SK-N-SH (cell line): Measurements from ENCODE around the gene TRMT44. TPM values are rescaled to one million over a fixed set of nuclear protein-coding genes. Genes with fewer than 3 reads are reported as not detected.

Experiments
- CTCF ChIA-PET: fragments of 300-600, 350-600 bp; formaldehyde crosslinking; extraction: SDS; loops from one replicate; lab custom pipeline; 2021; lab: Yijun Ruan, JAX
- POLR2A ChIA-PET: fragments of 350-600 bp; sonication (Branson Sonifier 250); formaldehyde crosslinking; extraction: SDS; loops from one replicate; lab custom pipeline; 2020; ENCODE audit warnings: antibody characterized with exemption, inconsistent platforms; lab: Yijun Ruan, JAX
- DNase-seq: peaks from one replicate; pipeline ENCODE4 v3.0.0; 2012
- H2AFZ ChIP-seq: fragments of 200-600 bp; sonication (generic); 2 replicates; pipeline ENCODE4 v1.8.1; 2016; ENCODE audit warnings: antibody characterized with exemption, mild to moderate bottlenecking, low read depth
- H3F3A ChIP-seq: fragments of 200-600 bp; sonication (generic); replicated peaks from 2 replicates; pipeline ENCODE3; 2016; ENCODE audit warnings: antibody characterized with exemption, mild to moderate bottlenecking; ENCODE audit not compliant: insufficient read depth
- H3K27ac ChIP-seq, 2 experiments: fragments of 200-500 bp in 1 of 2; fragments of 200-600 bp in 1 of 2; sonication (Bioruptor generic) in 1 of 2; sonication (generic), shearing (Covaris generic) in 1 of 2; 2 replicates each; pipeline versions ENCODE4 v1.5.1 to v1.6.1; 2014 to 2016; ENCODE audit warnings: low read depth in 2 of 2, inconsistent platforms in 1 of 2, low read length in 1 of 2, mild to moderate bottlenecking in 1 of 2, mixed read lengths in 1 of 2
- H3K27me3 ChIP-seq: fragments of 200-600 bp; sonication (generic), shearing (Covaris generic); 2 replicates; pipeline ENCODE4 v1.6.1; 2016; ENCODE audit warnings: mixed run types; ENCODE audit not compliant: insufficient read depth
- H3K36me3 ChIP-seq, 2 experiments: fragments of 200-500 bp in 1 of 2; fragments of 200-600 bp in 1 of 2; sonication (Bioruptor generic) in 1 of 2; sonication (generic) in 1 of 2; replicated peaks in 1 of 2; 2 replicates each; pipeline versions ENCODE3 to v1.5.1; 2014 to 2016; ENCODE audit warnings: low read length in 1 of 2, mild to moderate bottlenecking in 1 of 2; ENCODE audit not compliant: insufficient read depth in 2 of 2, control insufficient read depth in 1 of 2
- H3K4me1 ChIP-seq, 2 experiments: fragments of 200-500 bp in 1 of 2; fragments of 200-600 bp in 1 of 2; sonication (Bioruptor generic) in 1 of 2; sonication (generic), shearing (Covaris generic) in 1 of 2; 2 replicates each; pipeline versions ENCODE4 v1.5.1 to v1.6.1; 2014 to 2016; ENCODE audit warnings: low read depth in 1 of 2, low read length in 1 of 2, mixed run types in 1 of 2; ENCODE audit not compliant: insufficient read depth in 2 of 2, control insufficient read depth in 1 of 2
- H3K4me2 ChIP-seq: fragments of 200-600 bp; sonication (generic), shearing (Covaris generic); 2 replicates; pipeline ENCODE4 v1.6.1; 2017; ENCODE audit warnings: mixed run types
- H3K4me3 ChIP-seq, 2 experiments: fragments of 200-500 bp in 1 of 2; fragments of 200-600 bp in 1 of 2; sonication (Bioruptor generic) in 1 of 2; sonication (generic), shearing (Covaris generic) in 1 of 2; 2 replicates each; pipeline versions ENCODE4 v1.5.1 to v1.8.1; 2014 to 2016; ENCODE audit warnings: low read depth in 2 of 2, inconsistent platforms in 1 of 2, low read length in 1 of 2, mild to moderate bottlenecking in 1 of 2, mixed read lengths in 1 of 2, moderate library complexity in 1 of 2
- H3K79me2 ChIP-seq: fragments of 200-600 bp; sonication (generic); 2 replicates; pipeline ENCODE4 v1.8.1; 2017; ENCODE audit warnings: mild to moderate bottlenecking; ENCODE audit not compliant: insufficient read depth
- H3K9ac ChIP-seq: fragments of 200-600 bp; sonication (generic); 2 replicates; pipeline ENCODE4 v1.6.1; 2017; ENCODE audit warnings: mixed run types
- H3K9me2 ChIP-seq: fragments of 200-600 bp; sonication (generic); 2 replicates; pipeline ENCODE4 v1.6.1; 2017; ENCODE audit warnings: mixed run types
- H3K9me3 ChIP-seq: fragments of 200-600 bp; sonication (generic); 2 replicates; pipeline ENCODE4 v1.6.1; 2017; ENCODE audit warnings: mixed run types, mild to moderate bottlenecking, moderate library complexity
- H4K20me1 ChIP-seq: fragments of 200-600 bp; sonication (generic); 2 replicates; pipeline ENCODE4 v1.6.1; 2017; ENCODE audit warnings: mild to moderate bottlenecking, mixed run types; ENCODE audit not compliant: insufficient read depth
- CHD2 ChIP-seq: fragments of 150-350 bp; IDR thresholded peaks from 2 replicates; pipeline ENCODE4 v1.6.1; 2018; ENCODE audit warnings: low read length; ENCODE audit not compliant: partially characterized antibody
- CTCF ChIP-seq: fragments of 200-600 bp; sonication (generic); IDR thresholded peaks from 2 replicates; pipeline ENCODE4 v1.6.1; 2017; ENCODE audit warnings: antibody characterized with exemption, mild to moderate bottlenecking, moderate library complexity
- FOXJ3 ChIP-seq: sonication (generic); formaldehyde crosslinking; IDR thresholded peaks from 2 replicates; pipeline ENCODE4 v1.5.1; 2020; ENCODE audit warnings: mild to moderate bottlenecking, missing genetic modification reagents
- FOXM1 ChIP-seq: IDR thresholded peaks from 2 replicates; pipeline ENCODE4 v1.4.0; 2012; ENCODE audit warnings: low read depth, mild to moderate bottlenecking
- JUND ChIP-seq: IDR thresholded peaks from 2 replicates; pipeline ENCODE4 v1.4.0; 2012
- MAX ChIP-seq: IDR thresholded peaks from 2 replicates; pipeline ENCODE4 v1.4.0; 2012; ENCODE audit warnings: low read depth
- MXI1 ChIP-seq: IDR thresholded peaks from 2 replicates; pipeline ENCODE4 v1.6.1; 2012; ENCODE audit warnings: mild to moderate bottlenecking, low read depth, low read length, improper control_type of control experiment
- POLR2AphosphoS5 ChIP-seq: IDR thresholded peaks from 2 replicates; pipeline ENCODE4 v1.6.1; 2012; ENCODE audit warnings: low read depth, low read length
- RAD21 ChIP-seq: IDR thresholded peaks from 2 replicates; pipeline ENCODE4 v1.6.1; 2012; ENCODE audit warnings: mild to moderate bottlenecking, low read length
- RCOR1 ChIP-seq: fragments of 150-350 bp; IDR thresholded peaks from 2 replicates; pipeline ENCODE4 v1.6.1; 2017; ENCODE audit warnings: antibody characterized with exemption, low read length
- REST ChIP-seq: IDR thresholded peaks from 2 replicates; pipeline ENCODE4 v1.6.1; 2012; ENCODE audit warnings: mild to moderate bottlenecking, low read depth, low read length, moderate library complexity
- SIN3A ChIP-seq: IDR thresholded peaks from 2 replicates; pipeline ENCODE4 v1.6.1; 2012; ENCODE audit warnings: low read depth, mild to moderate bottlenecking, low read length, moderate library complexity, borderline replicate concordance
- TCF12 ChIP-seq: IDR thresholded peaks from 2 replicates; pipeline ENCODE4 v1.4.0; 2012
- WGBS: methylation state at CpG from one replicate; pipeline ENCODE4 v1.1.6; 2017; ENCODE audit warnings: low lambda C conversion rate; 5-methylcytosine and 5-hydroxymethylcytosine counted together
- polyA plus RNA-seq, 3 experiments: library from polyadenylated mRNA; depleted of rRNA; stranded (reverse); fragments of >200 nt; gene quantifications; 2 replicates each; pipeline ENCODE4 v1.2.3, GENCODE V29; 2012

TRMT44 gene
- polyA plus RNA-seq, 1 of the 3 experiments (the other 2 are of a cell fraction): 6.0 TPM

- Histone ChIP-seq H3K27ac (no peak overlapping the region), H2AFZ (no peak overlapping the region), H3K27me3 (no peaks in the 10 kb centered on the region), H3K4me2 (peak overlapping the region; percentile 96), H3K9me3 (no peaks in the 10 kb centered on the region), H3K4me1 (peaks cover 4 to 21% of the 10 kb centered on the region in 2 experiments; a peak in 3 of 4 replicates), H3K9ac (peak overlapping the region; percentile 85), H3K9me2 (no peaks in the 10 kb centered on the region), H3K36me3 (peaks cover 0 to 3% of the 10 kb centered on the region in 2 experiments), H3K79me2 (peaks cover 86% of the 10 kb centered on the region), H3F3A (peaks cover 3% of the 10 kb centered on the region), H3K4me3 (peak overlapping the region; percentile 84 to 99), H4K20me1 (peaks cover 10% of the 10 kb centered on the region; the same call in 1 of the 2 replicates)
- no peak for DNase-seq
- POLR2A ChIA-PET: interaction anchor here (2.0 kb wide), 1 partner anchor 13 kb away, joined by 12 read pairs; no protein-coding TSS in a partner anchor
- WGBS: 18% methylated on average over 17 of the region's 17 CpGs
- CTCF ChIA-PET: interaction anchor here (1.6 to 1.7 kb wide), 2 partner anchors 12 kb away, joined by 3 to 6 read pairs; no protein-coding TSS in a partner anchor
- TF ChIP-seq RAD21: no peak
- TF ChIP-seq CTCF: no peak
- no peak for TF ChIP-seq JUND
- no peak for TF ChIP-seq SIN3A
- no peak for TF ChIP-seq MXI1
- TF ChIP-seq FOXM1: no peak
- no peak for TF ChIP-seq REST
- TF ChIP-seq TCF12: no peak
- no peak for TF ChIP-seq CHD2
- TF ChIP-seq MAX: no peak
- no peak for TF ChIP-seq FOXJ3
- no peak for TF ChIP-seq POLR2AphosphoS5
- no peak for TF ChIP-seq RCOR1
Measured at GRCh38 chr4:8441499-8442091, 1.0 kb downstream of the TRMT44 start.
